Lower leg skin (tissue), 4 donors: ENCODE measurements around the gene OR6Y1. TPM values are rescaled to one million over a fixed set of nuclear protein-coding genes. Genes with fewer than 3 reads are reported as not detected.

Experiments used
- DNase-seq, 2 donors: peaks; one replicate each; pipeline ENCODE4 v3.0.0-alpha.2; 2019; ENCODE audit warnings: low spot score in 2 of 2
- H3K4me3 ChIP-seq: fragments of 200-600 bp; sonication (generic); 2 replicates; pipeline ENCODE4 v1.5.1; 2017; ENCODE audit warnings: mild to moderate bottlenecking, low read depth; ENCODE audit not compliant: poor library complexity, severe bottlenecking
- POLR2A ChIP-seq, 2 donors: fragments of 450-650 bp; IDR thresholded peaks; one replicate each; pipeline ENCODE4 v1.6.1; 2016 to 2017; ENCODE audit warnings: antibody characterized with exemption in 2 of 2, mild to moderate bottlenecking in 1 of 2, moderate library complexity in 1 of 2
- WGBS, 2 donors: methylation state at CpG; one replicate each; pipeline ENCODE4 v1.1.5; 2018; 5-methylcytosine and 5-hydroxymethylcytosine counted together
- intact Hi-C: fragments of 100-400 bp; cut with DNase I; formaldehyde crosslinking; loops from one replicate; pipeline ENCODE4 v1.15.0; 2023; ENCODE audit warnings: low total_unique reads
- total RNA-seq, 4 donors: library from RNA; depleted of rRNA; stranded (reverse); fragments of >200 nt; gene quantifications; one replicate each; pipeline ENCODE4 v1.1.0, GENCODE V29; 2016
- TF ChIP-seq, protein P1 (sequence below), 3 donors: fragments of 450-650 bp; IDR thresholded peaks; one replicate each; pipeline ENCODE4 v1.5.1; 2016; ENCODE audit warnings: antibody characterized with exemption in 3 of 3, mild to moderate bottlenecking in 3 of 3, moderate library complexity in 2 of 3

Gene OR6Y1
- total RNA-seq, 4 donors from 2014 or later = not detected

DNA sequence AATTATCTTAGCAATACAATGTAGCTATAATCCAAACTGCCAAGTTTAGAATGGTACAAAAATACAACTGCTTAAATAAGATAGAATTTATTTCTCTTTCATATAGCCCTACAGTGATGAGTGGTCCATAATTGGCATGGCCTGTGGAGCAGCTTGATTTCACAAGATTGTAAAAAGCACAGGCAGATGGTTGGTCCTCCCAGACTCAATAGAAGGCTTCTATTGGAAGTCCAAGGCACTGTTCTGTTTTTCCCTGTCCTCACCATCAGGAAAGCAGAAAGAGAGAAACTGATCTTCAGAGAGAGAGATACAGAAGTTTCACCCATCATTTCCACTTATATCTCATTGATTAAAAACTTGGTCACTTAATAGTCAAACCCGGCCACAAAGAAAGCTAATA lies 18.0 kb upstream of the OR6Y1 start:
- no peak for DNase-seq
- WGBS, 2 donors = 75 to 83% methylated on average over 1 of the region's 1 CpG
- intact Hi-C loops = no loop called here
- H3K4me3 ChIP-seq = no peak overlapping the region
- TF ChIP-seq, protein P1, sequence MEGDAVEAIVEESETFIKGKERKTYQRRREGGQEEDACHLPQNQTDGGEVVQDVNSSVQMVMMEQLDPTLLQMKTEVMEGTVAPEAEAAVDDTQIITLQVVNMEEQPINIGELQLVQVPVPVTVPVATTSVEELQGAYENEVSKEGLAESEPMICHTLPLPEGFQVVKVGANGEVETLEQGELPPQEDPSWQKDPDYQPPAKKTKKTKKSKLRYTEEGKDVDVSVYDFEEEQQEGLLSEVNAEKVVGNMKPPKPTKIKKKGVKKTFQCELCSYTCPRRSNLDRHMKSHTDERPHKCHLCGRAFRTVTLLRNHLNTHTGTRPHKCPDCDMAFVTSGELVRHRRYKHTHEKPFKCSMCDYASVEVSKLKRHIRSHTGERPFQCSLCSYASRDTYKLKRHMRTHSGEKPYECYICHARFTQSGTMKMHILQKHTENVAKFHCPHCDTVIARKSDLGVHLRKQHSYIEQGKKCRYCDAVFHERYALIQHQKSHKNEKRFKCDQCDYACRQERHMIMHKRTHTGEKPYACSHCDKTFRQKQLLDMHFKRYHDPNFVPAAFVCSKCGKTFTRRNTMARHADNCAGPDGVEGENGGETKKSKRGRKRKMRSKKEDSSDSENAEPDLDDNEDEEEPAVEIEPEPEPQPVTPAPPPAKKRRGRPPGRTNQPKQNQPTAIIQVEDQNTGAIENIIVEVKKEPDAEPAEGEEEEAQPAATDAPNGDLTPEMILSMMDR (IDR thresholded peaks at IDR 0.05) = no peak
- TF ChIP-seq POLR2A (IDR thresholded peaks at IDR 0.05) = no peak

DNA sequence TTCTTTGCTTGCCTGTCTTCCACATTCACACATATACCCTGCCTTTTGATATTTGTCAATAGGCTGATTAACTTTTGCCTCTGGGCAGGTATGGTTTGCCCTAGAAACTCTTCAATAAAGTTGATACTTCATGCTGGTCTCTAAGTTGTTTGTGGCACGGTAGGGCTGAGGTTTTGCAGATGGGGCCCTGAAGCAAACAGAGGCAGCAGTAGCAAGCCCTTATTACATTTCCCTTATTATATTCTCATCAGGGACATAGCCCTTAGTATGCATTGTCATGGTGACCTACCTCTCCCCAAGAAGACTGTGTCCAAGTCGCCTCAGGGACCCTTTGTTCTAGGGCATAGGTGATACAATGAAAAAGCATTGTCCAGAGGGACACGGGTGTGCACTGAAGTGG lies 16.3 kb upstream of the OR6Y1 start, which contains the start of gene OR6P1:
OR6P1 (minus strand) TSS at position 101 of the 400 bp plus-strand sequence. CDS start 6,976 bp downstream, outside the sequence.
- intact Hi-C loops = no loop called here
- no peak for TF ChIP-seq POLR2A (IDR thresholded peaks at IDR 0.05)
- TF ChIP-seq, protein P1 (IDR thresholded peaks at IDR 0.05) = no peak
- 68 to 71% methylated on average over 3 of the region's 3 CpGs for WGBS, 2 donors
- DNase-seq = no peak
- H3K4me3 ChIP-seq = no peak within 1 kb of the TSS

DNA sequence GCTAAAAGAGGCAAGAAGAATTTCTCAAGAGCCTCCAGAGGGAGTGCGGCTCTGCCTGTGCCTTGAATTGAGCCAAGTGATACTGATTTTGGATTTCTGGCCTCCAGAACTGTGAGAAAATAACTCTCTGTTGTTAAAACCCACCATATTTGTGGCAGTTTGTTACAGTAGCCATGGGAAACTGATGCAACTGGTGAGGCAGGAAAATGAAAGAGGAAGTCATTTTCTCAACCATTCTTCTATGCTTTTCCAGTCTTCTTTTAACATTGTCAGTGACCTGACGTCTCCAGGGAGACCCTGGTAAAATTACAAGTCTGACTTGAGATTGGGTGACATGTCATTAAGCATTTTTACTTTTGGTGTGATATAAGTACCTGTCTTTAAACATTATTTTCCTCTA lies 10.4 kb upstream of the OR6Y1 start:
- no peak for DNase-seq
- WGBS, 2 donors = 48 to 63% methylated on average over 2 of the region's 2 CpGs
- no peak overlapping the region for H3K4me3 ChIP-seq
- intact Hi-C loops = no loop called here
- TF ChIP-seq POLR2A (IDR thresholded peaks at IDR 0.05) = no peak
- TF ChIP-seq, protein P1 (IDR thresholded peaks at IDR 0.05) = no peak

DNA sequence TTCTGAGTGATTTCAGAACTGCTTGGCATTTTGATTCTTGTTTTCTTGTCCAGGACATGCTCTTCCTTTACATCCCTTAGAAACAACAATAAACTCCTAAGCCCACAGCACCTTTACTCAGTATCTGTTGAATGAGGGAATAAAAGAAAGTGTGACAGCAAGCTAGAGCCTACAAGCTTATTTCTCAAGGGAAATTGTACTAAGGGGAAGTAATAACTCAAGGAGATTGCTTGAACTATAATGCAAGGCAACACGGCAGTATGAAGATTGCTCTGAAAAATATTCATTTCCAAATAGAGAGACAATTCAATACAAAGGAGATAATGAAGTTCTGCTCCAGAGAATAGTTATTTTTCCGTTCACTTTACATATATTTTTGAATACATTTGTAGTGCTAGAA lies 9.6 kb upstream of the OR6Y1 start:
- no peak for TF ChIP-seq POLR2A (IDR thresholded peaks at IDR 0.05)
- TF ChIP-seq, protein P1 (IDR thresholded peaks at IDR 0.05) = no peak
- WGBS, 2 donors = 75 to 81% methylated on average over 2 of the region's 2 CpGs
- intact Hi-C loops = no loop called here
- H3K4me3 ChIP-seq = no peak overlapping the region
- DNase-seq = no peak

DNA sequence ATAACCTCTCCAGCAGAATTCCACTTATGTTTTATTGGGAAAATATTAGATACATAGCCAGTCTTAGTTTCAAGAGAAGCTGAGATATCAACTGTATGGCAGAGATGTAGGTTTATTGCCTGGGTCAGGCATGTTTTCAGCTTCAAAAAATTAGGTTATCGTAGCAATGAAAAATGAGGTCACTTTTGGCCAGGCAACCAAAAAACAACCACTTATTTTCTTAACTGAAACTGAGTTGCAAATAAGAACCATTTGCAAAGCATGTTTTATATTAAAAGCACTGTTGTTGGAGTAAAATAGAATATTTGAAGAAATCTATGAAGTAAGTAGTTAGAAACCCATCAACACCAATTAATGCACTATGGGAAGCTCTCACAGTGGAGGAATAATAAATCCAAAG lies 5.5 kb upstream of the OR6Y1 start:
- intact Hi-C loops = no loop called here
- DNase-seq = no peak
- 58 to 64% methylated on average over 1 of the region's 1 CpG for WGBS, 2 donors
- no peak for TF ChIP-seq POLR2A (IDR thresholded peaks at IDR 0.05)
- TF ChIP-seq, protein P1 (IDR thresholded peaks at IDR 0.05) = no peak
- no peak overlapping the region for H3K4me3 ChIP-seq

DNA sequence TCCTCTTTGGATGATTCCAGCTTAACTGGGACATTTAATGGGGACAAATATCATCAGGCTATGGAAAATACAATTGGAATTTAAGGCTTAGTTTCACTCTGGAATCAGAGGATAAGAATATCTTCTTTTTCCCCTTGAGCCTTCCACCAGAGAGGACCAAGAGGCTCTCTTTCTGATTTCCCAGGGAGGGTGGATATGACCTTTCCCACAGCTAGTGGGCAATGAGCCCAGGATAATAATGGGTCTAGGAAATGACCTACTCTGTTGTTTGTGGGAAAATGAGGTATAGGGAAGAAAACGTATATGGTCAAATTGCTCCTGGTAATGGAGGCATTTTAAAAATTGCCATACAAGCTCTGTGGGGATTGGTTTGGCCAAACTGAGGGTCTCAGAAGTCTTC lies 1.9 kb downstream of the OR6Y1 start:
- H3K4me3 ChIP-seq = no peak overlapping the region
- no peak for DNase-seq
- WGBS, 2 donors = 60 to 71% methylated on average over 1 of the region's 1 CpG
- intact Hi-C loops = loop anchor here (2.0 kb wide), 1 partner anchor 45 kb away; no protein-coding TSS in a partner anchor
- TF ChIP-seq, protein P1 (IDR thresholded peaks at IDR 0.05) = no peak
- no peak for TF ChIP-seq POLR2A (IDR thresholded peaks at IDR 0.05)
